ENCODE data around the gene HPD.
A peak's percentile ranks its signal among the peaks of the same experiment; 100 is the strongest.
"Not testable (repeated sequence)": the region's sequence is repeated elsewhere in the genome, so short reads cannot be mapped to it uniquely, and the experiment has no call there.

The HPD gene

GRCh38 chr12:121869229-121869628 is 10.6 kb upstream of the HPD start:
- H3K9me3 ChIP-seq (ENCODE audit: control insufficient read depth in 1 of 2, low read length in 2 of 2); H3K36me3 ChIP-seq (ENCODE audit: control insufficient read depth in 1 of 2, insufficient read depth in 2 of 2, low read length in 2 of 2); H3K9ac ChIP-seq (ENCODE audit: low read depth in 1 of 2, low read length in 2 of 2); H3K27me3 ChIP-seq (ENCODE audit: control insufficient read depth in 1 of 2, insufficient read depth in 2 of 2, low read length in 2 of 2); H3K27ac ChIP-seq (ENCODE audit: low read depth, low read length); H3K4me3 ChIP-seq (ENCODE audit: low read depth in 1 of 2, low read length in 2 of 2); H3K4me1 ChIP-seq (ENCODE audit: control insufficient read depth in 1 of 2, insufficient read depth in 2 of 2, low read length in 2 of 2): not testable (repeated sequence)

DNA sequence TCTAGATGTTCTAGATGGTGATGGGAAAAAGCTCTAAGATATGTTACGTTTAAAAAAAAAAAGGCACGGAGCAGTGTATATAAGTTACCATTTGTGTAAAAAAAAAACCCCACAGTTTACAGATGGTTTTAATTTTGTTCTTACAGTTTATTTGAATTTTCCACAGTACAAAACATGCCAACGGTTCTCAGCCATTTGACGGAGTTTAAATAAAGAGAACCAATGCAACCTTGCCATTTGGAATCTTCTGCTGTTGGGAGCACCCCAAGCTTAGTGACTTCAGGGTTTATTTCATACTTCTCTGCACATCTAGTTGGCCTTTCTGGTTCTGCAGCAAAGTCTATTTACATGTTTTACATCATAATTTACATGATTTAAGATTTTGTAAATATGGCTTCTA is 7.7 kb upstream of the HPD start:
- H3K9me3 ChIP-seq (ENCODE audit: control insufficient read depth in 1 of 2, low read length in 2 of 2): no peaks in the 10 kb centered on the region
- H3K9ac ChIP-seq (ENCODE audit: low read depth in 1 of 2, low read length in 2 of 2): no peak overlapping the region
- no peak overlapping the region for H3K4me3 ChIP-seq (ENCODE audit: low read depth in 1 of 2, low read length in 2 of 2)
- H3K27ac ChIP-seq (ENCODE audit: low read depth, low read length): no peak overlapping the region
- H3K27me3 ChIP-seq (ENCODE audit: control insufficient read depth in 1 of 2, insufficient read depth in 2 of 2, low read length in 2 of 2): no peaks in the 10 kb centered on the region
- no peaks in the 10 kb centered on the region for H3K36me3 ChIP-seq (ENCODE audit: control insufficient read depth in 1 of 2, insufficient read depth in 2 of 2, low read length in 2 of 2)
- H3K4me1 ChIP-seq (ENCODE audit: control insufficient read depth in 1 of 2, insufficient read depth in 2 of 2, low read length in 2 of 2): peaks cover 0 to under 1% of the 10 kb centered on the region in 2 donors

DNA sequence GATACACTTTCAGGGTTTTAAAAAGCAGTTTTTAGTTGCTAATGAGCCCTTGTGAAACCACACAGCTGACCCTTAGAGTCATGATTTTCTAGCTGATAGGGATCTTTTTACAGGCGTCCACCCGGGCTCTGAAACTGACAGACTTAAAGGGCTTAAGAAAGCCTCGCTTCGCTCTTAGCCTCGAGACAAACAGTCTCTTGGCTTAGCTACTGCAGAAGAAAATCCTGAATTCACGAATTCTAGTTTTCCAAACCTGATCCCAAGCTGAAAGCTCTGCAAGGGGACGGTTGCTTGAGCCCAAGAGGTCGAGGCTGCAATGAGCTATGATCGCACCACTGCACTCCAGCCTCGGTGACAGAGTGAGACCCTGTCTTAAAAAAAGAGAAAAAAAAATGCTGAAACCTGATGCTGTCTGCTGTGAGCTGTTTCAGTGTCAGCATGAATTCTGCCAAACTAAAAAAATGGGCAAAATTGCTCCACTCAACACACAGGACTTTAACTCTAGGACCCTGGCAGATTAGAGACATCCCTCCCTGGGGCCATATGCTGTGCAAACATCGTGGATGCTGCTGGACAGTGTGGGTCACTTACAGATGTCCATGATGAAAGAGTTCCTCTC is 3.1 kb upstream of the HPD start:
- no peaks in the 10 kb centered on the region for H3K36me3 ChIP-seq (ENCODE audit: control insufficient read depth in 1 of 2, insufficient read depth in 2 of 2, low read length in 2 of 2)
- H3K9me3 ChIP-seq (ENCODE audit: control insufficient read depth in 1 of 2, low read length in 2 of 2): no peaks in the 10 kb centered on the region
- H3K9ac ChIP-seq (ENCODE audit: low read depth in 1 of 2, low read length in 2 of 2): no peak overlapping the region
- no peak overlapping the region for H3K27ac ChIP-seq (ENCODE audit: low read depth, low read length)
- no peak overlapping the region for H3K4me3 ChIP-seq (ENCODE audit: low read depth in 1 of 2, low read length in 2 of 2)
- no peaks in the 10 kb centered on the region for H3K27me3 ChIP-seq (ENCODE audit: control insufficient read depth in 1 of 2, insufficient read depth in 2 of 2, low read length in 2 of 2)
- peaks cover 0 to 3% of the 10 kb centered on the region in 2 donors for H3K4me1 ChIP-seq (ENCODE audit: control insufficient read depth in 1 of 2, insufficient read depth in 2 of 2, low read length in 2 of 2)

DNA sequence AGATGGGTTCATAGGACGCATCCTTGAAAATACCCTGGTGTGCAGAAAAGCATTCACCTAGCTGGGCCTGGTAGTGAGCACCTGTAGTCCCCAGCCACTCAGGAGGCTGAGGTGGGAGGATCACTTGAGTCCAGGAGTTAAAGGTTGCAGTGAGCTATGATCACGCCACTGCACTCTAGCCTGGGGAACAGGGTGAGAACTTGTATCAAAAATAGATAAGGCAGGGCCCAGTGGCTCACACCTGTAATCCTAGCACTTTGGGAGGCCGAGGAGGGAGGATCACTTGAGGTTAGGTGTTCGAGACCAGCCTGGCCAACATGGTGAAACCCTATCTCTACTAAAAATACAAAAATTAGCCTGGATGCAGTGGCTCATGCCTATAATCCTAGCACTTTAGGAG is 2.0 kb upstream of the HPD start:
- not testable (repeated sequence) for H3K27ac ChIP-seq (ENCODE audit: low read depth, low read length)

DNA sequence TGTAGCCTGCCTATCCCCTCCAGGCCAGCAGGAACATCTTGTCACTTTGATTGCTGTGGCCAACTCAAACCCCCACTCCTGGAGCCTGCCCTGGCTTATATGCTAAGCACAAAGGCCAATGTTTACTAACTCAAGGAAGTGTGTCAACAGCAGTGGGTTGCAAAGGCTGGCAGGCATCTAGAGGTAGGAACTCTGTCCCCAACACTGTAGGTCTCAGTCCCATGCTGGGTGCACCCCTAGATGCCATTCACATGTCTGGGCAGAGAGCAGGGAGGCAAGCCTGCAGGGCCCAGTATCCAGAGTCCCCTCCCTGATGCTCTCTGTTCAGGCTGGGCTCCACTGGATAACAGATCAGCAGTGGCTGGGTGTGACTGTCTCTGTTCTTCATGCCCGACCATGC is 1.6 kb upstream of the HPD start:
- Histone ChIP-seq H3K4me1 (ENCODE audit: control insufficient read depth in 1 of 2, insufficient read depth in 2 of 2, low read length in 2 of 2) (peaks cover 0 to 3% of the 10 kb centered on the region in 2 donors), H3K36me3 (ENCODE audit: control insufficient read depth in 1 of 2, insufficient read depth in 2 of 2, low read length in 2 of 2) (no peaks in the 10 kb centered on the region), H3K4me3 (ENCODE audit: low read depth in 1 of 2, low read length in 2 of 2) (no peak overlapping the region), H3K27me3 (ENCODE audit: control insufficient read depth in 1 of 2, insufficient read depth in 2 of 2, low read length in 2 of 2) (no peaks in the 10 kb centered on the region), H3K9ac (ENCODE audit: low read depth in 1 of 2, low read length in 2 of 2) (no peak overlapping the region), H3K9me3 (ENCODE audit: control insufficient read depth in 1 of 2, low read length in 2 of 2) (no peaks in the 10 kb centered on the region), H3K27ac (ENCODE audit: low read depth, low read length) (no peak overlapping the region)

More for the DNA sequence above, 2.0 kb upstream of the HPD start:
- H3K27me3 ChIP-seq (ENCODE audit: control insufficient read depth in 1 of 2, insufficient read depth in 2 of 2, low read length in 2 of 2); H3K9ac ChIP-seq (ENCODE audit: low read depth in 1 of 2, low read length in 2 of 2); H3K9me3 ChIP-seq (ENCODE audit: control insufficient read depth in 1 of 2, low read length in 2 of 2); H3K36me3 ChIP-seq (ENCODE audit: control insufficient read depth in 1 of 2, insufficient read depth in 2 of 2, low read length in 2 of 2); H3K4me3 ChIP-seq (ENCODE audit: low read depth in 1 of 2, low read length in 2 of 2); H3K4me1 ChIP-seq (ENCODE audit: control insufficient read depth in 1 of 2, insufficient read depth in 2 of 2, low read length in 2 of 2): not testable (repeated sequence)

DNA sequence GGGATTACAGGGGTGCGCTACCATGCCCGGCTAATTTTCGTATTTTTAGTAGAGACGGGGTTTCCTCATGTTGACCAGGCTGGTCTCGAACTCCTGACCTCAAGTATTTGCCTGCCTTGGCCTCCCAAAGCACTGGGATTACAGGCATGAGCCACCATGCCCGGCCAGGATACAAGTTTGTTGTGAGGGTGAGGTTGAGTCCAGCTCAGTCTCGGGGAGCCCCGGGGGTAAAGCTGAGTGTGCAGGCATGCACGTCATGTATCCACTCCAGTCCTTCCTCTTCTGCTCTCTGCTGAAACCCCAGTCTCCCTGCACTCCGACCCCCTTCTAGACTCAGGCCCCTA is 369 bp downstream of the HPD start:
- Histone ChIP-seq H3K9me3 (ENCODE audit: control insufficient read depth in 1 of 2, low read length in 2 of 2) (no peaks in the 10 kb centered on the region), H3K4me1 (ENCODE audit: control insufficient read depth in 1 of 2, insufficient read depth in 2 of 2, low read length in 2 of 2) (peaks cover 0 to 3% of the 10 kb centered on the region in 2 donors), H3K27me3 (ENCODE audit: control insufficient read depth in 1 of 2, insufficient read depth in 2 of 2, low read length in 2 of 2) (no peaks in the 10 kb centered on the region), H3K27ac (ENCODE audit: low read depth, low read length) (peak overlapping the region; percentile 78), H3K36me3 (ENCODE audit: control insufficient read depth in 1 of 2, insufficient read depth in 2 of 2, low read length in 2 of 2) (no peaks in the 10 kb centered on the region), H3K9ac (ENCODE audit: low read depth in 1 of 2, low read length in 2 of 2) (no peak overlapping the region), H3K4me3 (ENCODE audit: low read depth in 1 of 2, low read length in 2 of 2) (no peak overlapping the region)

- H3K9me3 ChIP-seq (ENCODE audit: control insufficient read depth in 1 of 2, low read length in 2 of 2): no peaks in the 10 kb centered on the region
- H3K9ac ChIP-seq (ENCODE audit: low read depth in 1 of 2, low read length in 2 of 2): no peak overlapping the region
- H3K4me1 ChIP-seq (ENCODE audit: control insufficient read depth in 1 of 2, insufficient read depth in 2 of 2, low read length in 2 of 2): peaks cover 0 to 3% of the 10 kb centered on the region in 2 donors
- no peaks in the 10 kb centered on the region for H3K36me3 ChIP-seq (ENCODE audit: control insufficient read depth in 1 of 2, insufficient read depth in 2 of 2, low read length in 2 of 2)
- no peak overlapping the region for H3K4me3 ChIP-seq (ENCODE audit: low read depth in 1 of 2, low read length in 2 of 2)
- no peaks in the 10 kb centered on the region for H3K27me3 ChIP-seq (ENCODE audit: control insufficient read depth in 1 of 2, insufficient read depth in 2 of 2, low read length in 2 of 2)
- no peak overlapping the region for H3K27ac ChIP-seq (ENCODE audit: low read depth, low read length)
Measured at GRCh38 chr12:121857322-121858246, 1.1 kb downstream of the HPD start.

DNA sequence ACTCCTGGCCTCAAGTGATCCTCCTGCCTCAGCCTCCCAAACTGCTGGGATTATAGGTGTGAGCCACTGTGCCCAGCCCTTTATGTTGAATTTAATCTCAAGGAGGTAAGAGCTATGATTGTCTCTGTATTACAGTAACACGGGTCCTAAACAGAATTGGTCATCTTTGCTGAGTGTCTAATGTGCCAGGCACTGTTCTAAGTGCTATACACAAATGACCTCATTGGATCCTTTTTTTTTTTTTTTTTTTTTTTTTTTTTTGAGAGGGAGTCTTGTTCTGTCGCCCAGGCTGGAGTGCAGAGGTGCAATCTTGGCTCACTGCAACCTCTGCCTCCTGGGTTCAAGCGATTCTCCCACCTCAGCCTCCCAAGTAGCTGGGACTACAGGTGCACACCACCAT is 6.3 kb downstream of the HPD start:
- not testable (repeated sequence) for H3K9ac ChIP-seq (ENCODE audit: low read depth in 1 of 2, low read length in 2 of 2); H3K4me3 ChIP-seq (ENCODE audit: low read depth in 1 of 2, low read length in 2 of 2); H3K27ac ChIP-seq (ENCODE audit: low read depth, low read length); H3K4me1 ChIP-seq (ENCODE audit: control insufficient read depth in 1 of 2, insufficient read depth in 2 of 2, low read length in 2 of 2); H3K27me3 ChIP-seq (ENCODE audit: control insufficient read depth in 1 of 2, insufficient read depth in 2 of 2, low read length in 2 of 2); H3K36me3 ChIP-seq (ENCODE audit: control insufficient read depth in 1 of 2, insufficient read depth in 2 of 2, low read length in 2 of 2); H3K9me3 ChIP-seq (ENCODE audit: control insufficient read depth in 1 of 2, low read length in 2 of 2)

DNA sequence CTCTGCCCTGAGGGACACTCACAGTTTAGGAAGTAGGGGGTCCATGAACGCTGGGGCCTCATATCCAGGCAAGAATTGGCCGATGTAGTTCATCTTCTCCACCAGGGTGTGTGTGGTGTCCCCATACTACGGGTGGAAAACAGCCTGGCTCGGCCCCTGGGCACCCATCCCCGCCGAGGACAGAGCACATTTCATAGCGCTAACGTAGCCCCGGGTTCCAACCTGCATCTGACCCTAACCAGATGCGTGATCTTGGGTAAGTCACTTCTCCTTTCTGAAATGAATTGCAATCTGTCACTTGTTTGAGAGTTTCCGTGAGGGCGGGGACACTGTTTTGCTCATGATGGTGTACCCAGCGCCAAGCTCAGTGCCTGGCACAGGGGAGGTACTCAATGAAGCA is 9.0 kb downstream of the HPD start:
- no peak overlapping the region for H3K27ac ChIP-seq (ENCODE audit: low read depth, low read length)
- H3K4me1 ChIP-seq (ENCODE audit: control insufficient read depth in 1 of 2, insufficient read depth in 2 of 2, low read length in 2 of 2): no peaks in the 10 kb centered on the region
- no peaks in the 10 kb centered on the region for H3K36me3 ChIP-seq (ENCODE audit: control insufficient read depth in 1 of 2, insufficient read depth in 2 of 2, low read length in 2 of 2)
- H3K9ac ChIP-seq (ENCODE audit: low read depth in 1 of 2, low read length in 2 of 2): no peak overlapping the region
- H3K27me3 ChIP-seq (ENCODE audit: control insufficient read depth in 1 of 2, insufficient read depth in 2 of 2, low read length in 2 of 2): no peaks in the 10 kb centered on the region
- no peak overlapping the region for H3K4me3 ChIP-seq (ENCODE audit: low read depth in 1 of 2, low read length in 2 of 2)
- no peaks in the 10 kb centered on the region for H3K9me3 ChIP-seq (ENCODE audit: control insufficient read depth in 1 of 2, low read length in 2 of 2)

DNA sequence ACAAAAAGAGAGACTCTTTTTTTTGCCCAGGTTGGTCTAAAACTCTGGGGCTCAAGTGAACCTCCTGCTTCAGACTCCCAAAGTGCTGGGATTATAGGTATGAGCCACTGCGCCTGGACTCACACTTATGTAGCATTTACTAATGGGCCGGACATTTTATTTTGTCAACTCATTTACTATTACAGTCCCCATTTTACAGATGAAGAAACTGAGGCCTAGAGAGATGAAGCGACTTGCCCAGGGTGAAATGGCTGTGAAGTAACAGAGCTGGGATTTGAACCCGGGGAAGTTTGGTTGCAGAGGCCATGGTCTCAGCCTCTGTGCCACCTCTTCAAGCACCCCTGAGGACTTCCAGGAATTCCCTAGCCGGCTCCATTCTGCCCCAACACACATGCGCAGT is 9.4 kb downstream of the HPD start:
- Histone ChIP-seq H3K4me3 (ENCODE audit: low read depth in 1 of 2, low read length in 2 of 2) (no peak overlapping the region), H3K4me1 (ENCODE audit: control insufficient read depth in 1 of 2, insufficient read depth in 2 of 2, low read length in 2 of 2) (no peaks in the 10 kb centered on the region), H3K9me3 (ENCODE audit: control insufficient read depth in 1 of 2, low read length in 2 of 2) (no peaks in the 10 kb centered on the region), H3K9ac (ENCODE audit: low read depth in 1 of 2, low read length in 2 of 2) (no peak overlapping the region), H3K27ac (ENCODE audit: low read depth, low read length) (no peak overlapping the region), H3K36me3 (ENCODE audit: control insufficient read depth in 1 of 2, insufficient read depth in 2 of 2, low read length in 2 of 2) (no peaks in the 10 kb centered on the region), H3K27me3 (ENCODE audit: control insufficient read depth in 1 of 2, insufficient read depth in 2 of 2, low read length in 2 of 2) (no peaks in the 10 kb centered on the region)

All from duodenal mucosa (tissue), 2 donors.